HG02973 (cell line): ENCODE data around the gene KTI12.

Experiments
- ATAC-seq: cut with Tn5 transposase; IDR thresholded peaks from one replicate; pipeline ENCODE4 v1.9.1; 2021; ENCODE audit warnings: moderate library complexity; ENCODE audit not compliant: unreplicated experiment

Gene KTI12

DNA sequence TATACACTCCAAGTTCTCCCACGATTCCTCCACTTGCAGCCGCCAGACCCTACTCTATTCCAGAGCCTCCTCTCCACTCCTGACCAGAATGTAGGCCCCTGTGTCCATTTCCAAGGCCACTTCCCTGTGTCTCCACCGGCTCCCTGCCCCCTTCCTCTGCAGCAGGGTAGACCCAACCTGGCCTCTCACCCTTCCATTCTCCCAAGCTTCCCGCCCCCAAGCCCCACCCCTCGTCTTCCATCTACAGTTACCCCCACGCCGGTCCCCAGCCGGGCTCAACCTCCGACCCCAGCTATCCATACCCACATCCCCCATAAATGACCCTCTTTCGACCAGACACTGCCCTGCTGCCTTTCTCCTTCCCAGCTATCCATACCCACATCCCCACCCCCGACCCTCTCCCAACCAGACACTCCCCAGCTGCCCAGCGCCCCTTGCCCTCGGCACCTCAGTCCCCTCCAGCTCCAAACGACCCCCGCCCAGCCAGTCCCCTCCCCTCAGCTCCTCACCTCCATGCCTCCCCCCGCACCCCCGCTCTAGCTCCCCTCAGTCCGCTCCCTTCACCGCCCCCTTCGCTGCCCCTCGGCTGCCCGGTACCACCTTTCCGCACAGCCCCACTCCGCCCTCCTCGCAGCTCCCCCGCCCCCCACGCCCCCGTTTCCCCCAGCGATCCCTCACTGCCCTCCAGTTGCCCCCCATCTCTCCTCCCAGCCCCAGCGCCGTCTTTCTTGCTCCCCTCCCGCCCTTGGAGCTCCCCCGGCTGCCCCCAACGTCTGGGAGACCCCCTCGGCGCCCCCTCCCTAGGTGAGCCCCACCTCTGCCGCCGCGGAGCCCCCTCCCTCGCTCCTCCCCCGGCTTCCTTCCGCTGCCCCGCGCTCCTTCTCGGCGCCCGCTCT, 43.8 kb downstream of the KTI12 start:
- ATAC-seq, result no peak

GRCh38 chr1:51988254-51988653, 45.4 kb downstream of the KTI12 start:
- ATAC-seq, result no peak

GRCh38 chr1:51986718-51987117, 46.9 kb downstream of the KTI12 start:
- no peak for ATAC-seq

DNA sequence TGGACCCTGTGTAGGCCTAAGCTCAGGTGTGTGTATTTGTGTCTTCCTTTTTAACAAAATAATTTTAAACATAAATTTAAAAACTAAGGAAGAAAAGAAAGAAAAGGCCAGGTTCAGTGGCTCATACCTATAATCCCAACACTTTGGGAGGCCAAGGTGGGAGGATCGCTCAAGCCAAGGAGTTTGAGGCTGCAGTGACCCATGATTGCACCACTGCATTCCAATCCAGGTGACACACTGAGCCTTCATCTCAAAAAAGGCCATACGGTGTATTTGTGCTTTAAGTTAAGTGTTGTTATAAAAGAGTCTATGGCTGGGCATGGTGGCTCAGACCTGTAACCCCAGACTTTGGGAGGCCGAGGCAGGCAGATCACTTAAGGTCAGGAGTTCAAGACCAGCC, 51.4 kb downstream of the KTI12 start:
- ATAC-seq, result no peak
